H9 (cell line): Measurements from ENCODE around the gene UBASH3A. TPM values are rescaled to one million over a fixed set of nuclear protein-coding genes. Genes with fewer than 3 reads are reported as not detected.
"Not testable (repeated sequence)": the region's sequence is repeated elsewhere in the genome, so short reads cannot be mapped to it uniquely, and the experiment has no call there.

Experiments used
- DNase-seq: peaks from one replicate; pipeline ENCODE4 v3.0.0-alpha.2; 2017
- H2AFZ ChIP-seq: one replicate; pipeline ENCODE4 v1.6.1; 2013; ENCODE audit warnings: mild to moderate bottlenecking, low read length, control low read depth, moderate library complexity
- H2AK5ac ChIP-seq: 2 replicates; pipeline ENCODE4 v1.6.1; 2013; ENCODE audit warnings: low read length, control low read depth, mixed read lengths; ENCODE audit not compliant: insufficient read length
- H2BK120ac ChIP-seq: one replicate; pipeline ENCODE4 v1.6.1; 2013; ENCODE audit warnings: low read depth, mild to moderate bottlenecking, low read length, control low read depth, inconsistent platforms; ENCODE audit not compliant: poor library complexity, severe bottlenecking
- H2BK12ac ChIP-seq: 2 replicates; pipeline ENCODE4 v1.6.1; 2013; ENCODE audit warnings: low read length, control low read depth, mixed read lengths, low read depth; ENCODE audit not compliant: insufficient read length
- H2BK15ac ChIP-seq: 2 replicates; pipeline ENCODE4 v1.6.1; 2013; ENCODE audit warnings: low read depth, low read length, control low read depth
- H2BK20ac ChIP-seq: one replicate; pipeline ENCODE4 v1.6.1; 2013; ENCODE audit warnings: low read depth, mild to moderate bottlenecking, low read length, control low read depth, inconsistent platforms; ENCODE audit not compliant: poor library complexity, severe bottlenecking
- H2BK5ac ChIP-seq: 2 replicates; pipeline ENCODE4 v1.6.1; 2013; ENCODE audit warnings: low read length, control low read depth, mixed read lengths; ENCODE audit not compliant: insufficient read length
- H3K14ac ChIP-seq: 2 replicates; pipeline ENCODE4 v1.6.1; 2013; ENCODE audit warnings: low read length, control low read depth; ENCODE audit not compliant: insufficient read depth
- H3K18ac ChIP-seq: 2 replicates; pipeline ENCODE4 v1.6.1; 2013; ENCODE audit warnings: low read depth, mild to moderate bottlenecking, mixed read lengths, low read length, control low read depth; ENCODE audit not compliant: insufficient read length
- H3K23ac ChIP-seq: 2 replicates; pipeline ENCODE4 v1.6.1; 2013; ENCODE audit warnings: low read length, control low read depth, mixed read lengths, low read depth; ENCODE audit not compliant: insufficient read length
- H3K23me2 ChIP-seq: 2 replicates; pipeline ENCODE4 v1.6.1; 2013; ENCODE audit warnings: low read depth, mild to moderate bottlenecking, mixed read lengths, low read length, control low read depth; ENCODE audit not compliant: insufficient read length, poor library complexity, severe bottlenecking
- H3K27ac ChIP-seq: 2 replicates; pipeline ENCODE4 v1.5.1; 2013; ENCODE audit warnings: low read length, control low read depth, mixed read lengths, low read depth; ENCODE audit not compliant: insufficient read length
- H3K27me3 ChIP-seq: 2 replicates; pipeline ENCODE4 v1.6.1; 2013; ENCODE audit warnings: low read length, control low read depth, inconsistent platforms; ENCODE audit not compliant: insufficient read depth
- H3K4ac ChIP-seq: 2 replicates; pipeline ENCODE4 v1.6.1; 2013; ENCODE audit warnings: low read depth, mild to moderate bottlenecking, control low read depth, inconsistent platforms, low read length, moderate library complexity
- H3K4me1 ChIP-seq: 2 replicates; pipeline ENCODE4 v1.6.1; 2013; ENCODE audit warnings: low read length, control low read depth, inconsistent platforms; ENCODE audit not compliant: insufficient read depth
- H3K4me2 ChIP-seq: 2 replicates; pipeline ENCODE4 v1.6.1; 2013; ENCODE audit warnings: low read length, control low read depth, mixed read lengths; ENCODE audit not compliant: insufficient read length, insufficient read depth
- H3K56ac ChIP-seq: 2 replicates; pipeline ENCODE4 v1.6.1; 2013; ENCODE audit warnings: low read depth, mild to moderate bottlenecking, mixed read lengths, low read length, control low read depth; ENCODE audit not compliant: insufficient read length
- H3K79me1 ChIP-seq: 2 replicates; pipeline ENCODE4 v1.6.1; 2013; ENCODE audit warnings: low read depth, mild to moderate bottlenecking, moderate library complexity, low read length, control low read depth, inconsistent platforms; ENCODE audit not compliant: insufficient read depth, poor library complexity, severe bottlenecking
- H3K79me2 ChIP-seq: 2 replicates; pipeline ENCODE4 v1.6.1; 2013; ENCODE audit warnings: low read length, control low read depth, inconsistent platforms; ENCODE audit not compliant: insufficient read depth
- H3K9ac ChIP-seq: 2 replicates; pipeline ENCODE4 v1.6.1; 2013; ENCODE audit warnings: low read length, control low read depth, mixed read lengths; ENCODE audit not compliant: insufficient read length; ENCODE audit errors: extremely low read depth
- H3K9me3 ChIP-seq: one replicate; pipeline ENCODE4 v1.6.1; 2013; ENCODE audit warnings: low read depth, low read length, inconsistent platforms; ENCODE audit not compliant: control insufficient read depth
- H3T11ph ChIP-seq: one replicate; pipeline ENCODE4 v1.6.1; 2013; ENCODE audit warnings: mild to moderate bottlenecking, low read length, control low read depth, inconsistent platforms
- H4K20me1 ChIP-seq: one replicate; pipeline ENCODE4 v1.6.1; 2013; ENCODE audit not compliant: control insufficient read depth, insufficient read length, insufficient read depth
- H4K5ac ChIP-seq: 2 replicates; pipeline ENCODE4 v1.6.1; 2013; ENCODE audit warnings: low read depth, mild to moderate bottlenecking, mixed read lengths, low read length, control low read depth; ENCODE audit not compliant: insufficient read length
- H4K8ac ChIP-seq: replicated peaks from 2 replicates; pipeline ENCODE4 v1.6.1; 2013; ENCODE audit warnings: low read length, control low read depth, mixed read lengths, low read depth; ENCODE audit not compliant: insufficient read length
- H4K91ac ChIP-seq: 2 replicates; pipeline ENCODE4 v1.6.1; 2013; ENCODE audit warnings: low read depth, mild to moderate bottlenecking, moderate library complexity, mixed read lengths, low read length, control low read depth; ENCODE audit not compliant: insufficient read length
- H3K27ac Mint-ChIP-seq, 3 experiments: 2 replicates in 2 of 3; 3 replicates in 1 of 3; pipeline ENCODE4 v1.8.0; 2020 to 2021; ENCODE audit warnings: mixed read lengths in 3 of 3, mild to moderate bottlenecking in 1 of 3, moderate library complexity in 1 of 3
- H3K27me3 Mint-ChIP-seq: 2 replicates; pipeline ENCODE4 v1.8.0; 2021; ENCODE audit warnings: low read depth, mild to moderate bottlenecking, moderate library complexity, mixed read lengths
- H3K36me3 Mint-ChIP-seq, 3 experiments: 2 replicates in 2 of 3; 3 replicates in 1 of 3; pipeline ENCODE4 v1.8.0; 2020 to 2021; ENCODE audit warnings: low read depth in 3 of 3, mixed read lengths in 3 of 3; ENCODE audit not compliant: insufficient read depth in 1 of 3
- H3K4me1 Mint-ChIP-seq, 2 experiments: 2 replicates each; pipeline ENCODE4 v1.8.0; 2020; ENCODE audit warnings: mixed read lengths in 2 of 2
- H3K4me3 Mint-ChIP-seq, 2 experiments: 2 replicates in 1 of 2; 3 replicates in 1 of 2; pipeline ENCODE4 v1.8.0; 2020 to 2021; ENCODE audit warnings: mild to moderate bottlenecking in 2 of 2, mixed read lengths in 2 of 2, moderate library complexity in 1 of 2
- H3K9me3 Mint-ChIP-seq, 2 experiments: 2 replicates in 1 of 2; 3 replicates in 1 of 2; pipeline ENCODE4 v1.8.0; 2020; ENCODE audit warnings: mild to moderate bottlenecking in 2 of 2, mixed read lengths in 2 of 2, moderate library complexity in 1 of 2
- CTCF ChIP-seq: fragments of 200-600 bp; sonication (generic); conservative IDR thresholded peaks from 3 replicates; pipeline ENCODE4 v1.8.0; 2021; ENCODE audit warnings: antibody characterized with exemption, mild to moderate bottlenecking
- WGBS: extraction: QIAGEN DNeasy Blood & Tissue Kit; methylation state at CpG from one replicate; pipeline ENCODE4 v1.1.7; 2013; ENCODE audit warnings: missing lambda C conversion rate, low lambda C conversion rate, mixed read lengths; ENCODE audit not compliant: insufficient read length; ENCODE audit errors: extremely low coverage; 5-methylcytosine and 5-hydroxymethylcytosine counted together
- total RNA-seq: library from RNA; stranded (reverse); gene quantifications from 2 replicates; pipeline ENCODE4 v1.2.1, GENCODE V29; 2021

Gene UBASH3A
- total RNA-seq, 1 experiment from 2014 or later, result not detected

GRCh38 chr21:42469272-42469671, 65.6 kb downstream of the UBASH3A start:
- Histone ChIP-seq H3K23ac (no peak overlapping the region), H3T11ph (no peak overlapping the region), H2AK5ac (no peak overlapping the region), H4K91ac (no peak overlapping the region), H3K9ac (no peak overlapping the region), H4K8ac (no peak overlapping the region), H2AFZ (no peak overlapping the region), H3K79me1 (no peaks in the 10 kb centered on the region), H3K56ac (no peak overlapping the region), H3K9me3 (no peaks in the 10 kb centered on the region), H3K18ac (no peak overlapping the region), H3K4ac (no peak overlapping the region), H3K23me2 (no peaks in the 10 kb centered on the region), H2BK20ac (no peak overlapping the region), H3K27ac (no peak overlapping the region), H3K4me1 (peaks cover 15% of the 10 kb centered on the region; the same call in 1 of the 2 replicates), H2BK120ac (no peak overlapping the region), H3K14ac (no peak overlapping the region), H3K79me2 (no peaks in the 10 kb centered on the region), H3K4me2 (no peak overlapping the region), H2BK12ac (no peak overlapping the region), H4K5ac (no peak overlapping the region), H4K20me1 (no peaks in the 10 kb centered on the region), H3K27me3 (no peaks in the 10 kb centered on the region), H2BK5ac (no peak overlapping the region), H2BK15ac (no peak overlapping the region)
- no peak overlapping the region for H3K4me3 Mint-ChIP-seq
- WGBS, result no CpG with 5 or more reads among the region's 2 CpGs
- H3K36me3 Mint-ChIP-seq, result no peaks in the 10 kb centered on the region
- no peak for DNase-seq
- no peaks in the 10 kb centered on the region for H3K9me3 Mint-ChIP-seq
- H3K27me3 Mint-ChIP-seq, result peaks cover 5% of the 10 kb centered on the region
- no peak for TF ChIP-seq CTCF
- peaks cover 31 to 34% of the 10 kb centered on the region in 2 experiments for H3K4me1 Mint-ChIP-seq
- H3K27ac Mint-ChIP-seq, result no peak overlapping the region; a peak in 1 of 7 replicates

- H3K4me1 ChIP-seq, result peaks cover 19% of the 10 kb centered on the region; the same call in 1 of the 2 replicates
- not testable (repeated sequence) for H3K4ac ChIP-seq, H3K23me2 ChIP-seq, H3K23ac ChIP-seq, H3K36me3 Mint-ChIP-seq, H2AFZ ChIP-seq, H3K4me3 Mint-ChIP-seq, H2BK12ac ChIP-seq, H4K8ac ChIP-seq, H3K79me1 ChIP-seq, H2BK120ac ChIP-seq, H2BK15ac ChIP-seq, H3K27ac Mint-ChIP-seq, H3K18ac ChIP-seq, H2BK5ac ChIP-seq, H2BK20ac ChIP-seq, H4K91ac ChIP-seq, H3K9me3 Mint-ChIP-seq, H3K9ac ChIP-seq, H3K27ac ChIP-seq, H4K20me1 ChIP-seq, DNase-seq, H3K27me3 ChIP-seq, H3T11ph ChIP-seq, H3K4me2 ChIP-seq, H3K79me2 ChIP-seq, H3K27me3 Mint-ChIP-seq, H3K14ac ChIP-seq, H2AK5ac ChIP-seq, H3K56ac ChIP-seq, H3K9me3 ChIP-seq, H4K5ac ChIP-seq
- H3K4me1 Mint-ChIP-seq, result peaks cover 36 to 38% of the 10 kb centered on the region in 2 experiments
- WGBS, result no CpG with 5 or more reads among the region's 4 CpGs
These were observed 66.0 kb downstream of the UBASH3A start for GRCh38 chr21:42469726-42470125.
